ENCODE results near the gene MPRIP. TPM values are rescaled to one million over a fixed set of nuclear protein-coding genes. Genes with fewer than 3 reads are reported as not detected.
"Not testable (repeated sequence)": the region's sequence is repeated elsewhere in the genome, so short reads cannot be mapped to it uniquely, and the experiment has no call there.

The MPRIP gene
- total RNA-seq, 1 donor from 2014 or later = 275 TPM

DNA sequence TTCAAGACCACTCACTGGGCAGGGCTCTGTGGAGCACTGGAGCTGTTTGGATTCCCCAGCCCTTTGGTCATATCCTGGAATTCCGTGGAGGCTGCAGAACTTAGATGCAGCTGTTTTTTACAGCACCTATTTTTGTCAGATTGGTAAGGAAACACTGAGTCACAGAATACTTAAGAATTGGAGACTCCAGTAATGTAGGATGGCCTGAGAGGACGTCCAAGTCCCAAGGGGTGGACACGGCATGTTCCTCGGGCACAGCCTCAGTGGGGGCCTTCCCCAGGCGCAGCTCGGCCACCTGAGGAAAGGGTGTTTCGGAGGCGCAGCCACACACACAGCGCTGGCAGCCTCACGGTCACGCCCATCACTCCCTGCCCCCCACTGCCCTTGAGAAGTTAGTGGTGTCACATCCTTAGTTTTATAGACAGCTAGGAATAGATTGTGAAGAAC, 149.1 kb downstream of the MPRIP start:
- Mint-ChIP-seq H3K9me3 (no peaks in the 10 kb centered on the region), H3K27me3 (no peaks in the 10 kb centered on the region), H3K36me3 (peaks cover 11% of the 10 kb centered on the region), H3K27ac (no peak overlapping the region), H3K4me3 (no peak overlapping the region), H3K4me1 (ENCODE audit: unreplicated experiment) (peaks cover 11% of the 10 kb centered on the region)
- TF ChIP-seq, protein P1, sequence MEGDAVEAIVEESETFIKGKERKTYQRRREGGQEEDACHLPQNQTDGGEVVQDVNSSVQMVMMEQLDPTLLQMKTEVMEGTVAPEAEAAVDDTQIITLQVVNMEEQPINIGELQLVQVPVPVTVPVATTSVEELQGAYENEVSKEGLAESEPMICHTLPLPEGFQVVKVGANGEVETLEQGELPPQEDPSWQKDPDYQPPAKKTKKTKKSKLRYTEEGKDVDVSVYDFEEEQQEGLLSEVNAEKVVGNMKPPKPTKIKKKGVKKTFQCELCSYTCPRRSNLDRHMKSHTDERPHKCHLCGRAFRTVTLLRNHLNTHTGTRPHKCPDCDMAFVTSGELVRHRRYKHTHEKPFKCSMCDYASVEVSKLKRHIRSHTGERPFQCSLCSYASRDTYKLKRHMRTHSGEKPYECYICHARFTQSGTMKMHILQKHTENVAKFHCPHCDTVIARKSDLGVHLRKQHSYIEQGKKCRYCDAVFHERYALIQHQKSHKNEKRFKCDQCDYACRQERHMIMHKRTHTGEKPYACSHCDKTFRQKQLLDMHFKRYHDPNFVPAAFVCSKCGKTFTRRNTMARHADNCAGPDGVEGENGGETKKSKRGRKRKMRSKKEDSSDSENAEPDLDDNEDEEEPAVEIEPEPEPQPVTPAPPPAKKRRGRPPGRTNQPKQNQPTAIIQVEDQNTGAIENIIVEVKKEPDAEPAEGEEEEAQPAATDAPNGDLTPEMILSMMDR (conservative IDR thresholded peaks at IDR 0.05) = no peak
- no peak for DNase-seq (ENCODE audit: extremely low spot score, unreplicated experiment)

DNA sequence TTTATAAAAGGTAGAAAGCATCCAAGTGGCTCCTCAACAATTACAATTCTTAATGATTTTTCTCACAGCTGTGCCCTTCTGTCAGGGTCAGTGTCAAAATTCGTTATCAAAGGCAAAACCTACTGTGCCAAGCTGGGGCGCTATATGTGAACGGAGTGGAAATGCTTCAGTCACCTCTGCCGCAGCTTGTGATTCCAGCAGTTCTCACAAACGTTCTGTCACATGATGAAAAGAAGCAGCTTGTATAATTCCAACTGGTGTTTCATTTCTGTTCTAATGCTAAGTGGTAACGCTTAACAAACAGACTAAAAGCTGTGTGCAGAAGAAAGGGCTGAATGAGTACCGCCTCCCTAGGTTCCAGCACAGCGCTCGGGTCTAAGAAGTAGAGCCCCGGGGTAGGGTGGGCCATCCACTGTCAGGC, 149.7 kb downstream of the MPRIP start:
- no peak for DNase-seq (ENCODE audit: extremely low spot score, unreplicated experiment)
- peaks cover 9% of the 10 kb centered on the region for H3K4me1 Mint-ChIP-seq (ENCODE audit: unreplicated experiment)
- no peaks in the 10 kb centered on the region for H3K9me3 Mint-ChIP-seq
- TF ChIP-seq, protein P1 (conservative IDR thresholded peaks at IDR 0.05) = no peak
- H3K27me3 Mint-ChIP-seq = no peaks in the 10 kb centered on the region
- H3K4me3 Mint-ChIP-seq = no peak overlapping the region
- H3K36me3 Mint-ChIP-seq = peaks cover 11% of the 10 kb centered on the region
- no peak overlapping the region for H3K27ac Mint-ChIP-seq

DNA sequence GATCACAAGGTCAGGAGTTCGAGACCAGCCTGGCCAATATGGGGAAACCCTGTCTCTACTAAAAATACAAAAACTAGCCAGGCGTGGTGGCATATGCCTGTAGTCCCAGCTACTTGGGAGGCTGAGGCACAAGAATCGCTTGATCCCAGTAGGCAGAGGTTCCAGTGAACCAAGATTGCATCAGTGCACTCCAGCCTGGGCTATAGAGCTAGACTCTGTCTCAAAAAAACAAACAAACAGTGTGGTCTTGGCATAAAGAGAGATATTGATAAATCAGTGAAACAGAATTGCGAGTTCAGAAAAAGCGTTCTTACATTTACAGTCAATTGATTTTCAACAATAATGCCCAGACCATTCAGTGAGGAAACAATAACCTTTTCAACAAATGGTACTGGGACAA, 153.2 kb downstream of the MPRIP start:
- H3K27ac Mint-ChIP-seq, H3K27me3 Mint-ChIP-seq: not testable (repeated sequence)

DNA sequence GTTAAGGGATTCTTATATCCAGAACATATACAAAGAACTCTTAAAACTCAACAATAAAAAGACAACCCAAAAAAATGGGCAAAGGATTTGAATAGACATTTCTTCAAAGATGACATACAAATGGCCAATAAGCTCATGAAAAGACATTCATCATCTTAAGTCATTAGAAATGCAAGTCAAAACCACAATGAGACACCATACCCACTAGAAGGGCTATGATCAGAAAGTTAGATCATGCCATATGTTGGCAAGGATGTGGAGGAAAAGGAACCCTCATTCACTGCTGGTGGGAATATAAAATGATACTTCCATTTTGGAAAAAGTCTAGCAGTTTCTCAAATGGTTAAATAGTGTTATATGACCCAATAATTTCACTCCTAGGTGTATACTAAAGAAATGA, 154.5 kb downstream of the MPRIP start:
- Mint-ChIP-seq H3K27ac (no peak overlapping the region), H3K27me3 (no peaks in the 10 kb centered on the region), H3K36me3 (no peaks in the 10 kb centered on the region), H3K4me3 (no peak overlapping the region), H3K9me3 (no peaks in the 10 kb centered on the region), H3K4me1 (ENCODE audit: unreplicated experiment) (peaks cover 15% of the 10 kb centered on the region)
- no peak for DNase-seq (ENCODE audit: extremely low spot score, unreplicated experiment)
- TF ChIP-seq, protein P1 (conservative IDR thresholded peaks at IDR 0.05) = no peak

More for the DNA sequence above, 153.2 kb downstream of the MPRIP start:
- H3K4me1 Mint-ChIP-seq (ENCODE audit: unreplicated experiment) = peaks cover 13% of the 10 kb centered on the region
- H3K9me3 Mint-ChIP-seq; H3K36me3 Mint-ChIP-seq; H3K4me3 Mint-ChIP-seq; DNase-seq (ENCODE audit: extremely low spot score, unreplicated experiment): not testable (repeated sequence)

DNA sequence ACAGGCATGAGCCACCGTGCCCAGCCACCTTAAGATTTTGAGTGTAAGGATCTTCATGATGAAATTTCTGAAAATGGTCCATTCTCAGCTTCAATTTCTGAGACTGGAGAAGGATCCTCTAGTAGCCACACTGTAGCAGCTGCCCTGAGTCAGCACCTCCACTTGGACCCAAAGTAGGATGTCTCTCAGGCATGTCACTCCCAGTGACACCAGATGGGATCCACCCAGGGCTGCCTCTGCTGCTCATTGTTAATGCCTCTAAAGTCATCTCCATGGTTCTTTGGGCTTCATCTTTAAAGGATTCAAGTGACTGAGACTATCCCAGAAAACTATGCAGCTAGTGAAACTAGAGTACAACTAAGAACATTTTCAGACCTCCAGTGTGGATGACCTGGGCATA, 156.0 kb downstream of the MPRIP start:
- Mint-ChIP-seq H3K27me3 (no peaks in the 10 kb centered on the region), H3K4me1 (ENCODE audit: unreplicated experiment) (peaks cover 15% of the 10 kb centered on the region), H3K4me3 (no peak overlapping the region), H3K36me3 (no peaks in the 10 kb centered on the region), H3K27ac (peak overlapping the region; percentile 16), H3K9me3 (no peaks in the 10 kb centered on the region)
- no peak for DNase-seq (ENCODE audit: extremely low spot score, unreplicated experiment)
- TF ChIP-seq, protein P1 (conservative IDR thresholded peaks at IDR 0.05) = no peak

DNA sequence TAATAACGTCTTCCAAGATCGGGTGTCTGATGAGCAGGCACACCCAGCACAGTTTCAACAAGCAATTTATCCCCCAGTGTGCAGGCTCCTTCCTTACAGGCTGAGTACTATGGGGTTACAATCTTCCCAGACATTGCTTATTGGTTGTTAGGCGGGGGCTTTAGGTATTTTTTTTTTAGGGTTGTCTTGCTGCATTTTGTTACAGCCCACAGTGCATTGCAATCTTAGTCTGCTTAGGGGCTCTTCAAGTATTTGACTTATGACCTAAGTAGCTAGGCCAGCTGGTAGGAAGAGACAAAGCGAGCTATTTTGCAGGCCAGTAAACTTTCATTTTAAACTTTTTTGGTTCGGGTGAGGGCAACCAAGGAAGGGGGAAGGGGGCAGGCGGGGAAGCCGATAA, 158.1 kb downstream of the MPRIP start:
- Mint-ChIP-seq H3K36me3 (no peaks in the 10 kb centered on the region), H3K9me3 (no peaks in the 10 kb centered on the region), H3K4me1 (ENCODE audit: unreplicated experiment) (peaks cover 15% of the 10 kb centered on the region), H3K4me3 (no peak overlapping the region), H3K27me3 (no peaks in the 10 kb centered on the region), H3K27ac (no peak overlapping the region)
- TF ChIP-seq, protein P1 (conservative IDR thresholded peaks at IDR 0.05) = no peak
- DNase-seq (ENCODE audit: extremely low spot score, unreplicated experiment) = no peak

All from type B pancreatic cell (in vitro differentiated cells).